Activated CD8-positive, alpha-beta memory T cell treated with anti-CD3 and anti-CD28 coated beads, Interleukin-2, amount 50 U/mL, for 1 hour (primary cell): Measurements from ENCODE around the gene BANP.
"Not testable (repeated sequence)": the region's sequence is repeated elsewhere in the genome, so short reads cannot be mapped to it uniquely, and the experiment has no call there.

ENCODE experiments used
- DNase-seq: peaks from one replicate; pipeline ENCODE4 v3.0.0-alpha.2; 2020; ENCODE audit errors: extremely low read depth

The BANP gene

GRCh38 chr16:88121391-88121790, 170.2 kb downstream of the BANP start:
- DNase-seq = not testable (repeated sequence)

GRCh38 chr16:88121886-88122580, 170.8 kb downstream of the BANP start:
- DNase-seq = no peak
